CD14-positive monocyte (primary cell): ENCODE results near the gene SPSB2. TPM values are rescaled to one million over a fixed set of nuclear protein-coding genes. Genes with fewer than 3 reads are reported as not detected.

Experiments used
- DNase-seq, 3 donors: peaks; one replicate each; pipeline ENCODE4 v3.0.0-alpha.2; 2011 to 2022
- H2AFZ ChIP-seq: 2 replicates; pipeline ENCODE4 v1.6.0; 2012; ENCODE audit warnings: mild to moderate bottlenecking, low read depth, low read length, inconsistent platforms; ENCODE audit not compliant: insufficient read depth, poor library complexity, severe bottlenecking
- H3K27ac ChIP-seq, 2 donors: 1 replicate in 1 of 2; 2 replicates in 1 of 2; pipeline ENCODE4 v1.5.1; 2012 to 2013; ENCODE audit warnings: low read length in 2 of 2, control low read depth in 1 of 2, inconsistent platforms in 1 of 2, low read depth in 1 of 2, mild to moderate bottlenecking in 1 of 2
- H3K27me3 ChIP-seq, 2 donors: one replicate each; pipeline versions ENCODE4 v1.6.0 to v1.6.1; 2011 to 2013; ENCODE audit warnings: low read length in 2 of 2; ENCODE audit not compliant: control insufficient read depth in 2 of 2, insufficient read depth in 2 of 2
- H3K36me3 ChIP-seq, 2 donors: replicated peaks in 1 of 2; 1 replicate in 1 of 2; 2 replicates in 1 of 2; pipeline versions ENCODE4 v1.5.1 to v1.6.1; 2012 to 2013; ENCODE audit warnings: low read length in 2 of 2, control low read depth in 1 of 2, inconsistent platforms in 1 of 2, mild to moderate bottlenecking in 1 of 2; ENCODE audit not compliant: insufficient read depth in 2 of 2, control insufficient read depth in 1 of 2
- H3K4me1 ChIP-seq, 2 donors: 1 replicate in 1 of 2; 2 replicates in 1 of 2; pipeline versions ENCODE4 v1.5.1 to v1.6.1; 2012 to 2013; ENCODE audit warnings: low read length in 2 of 2, control low read depth in 1 of 2, inconsistent platforms in 1 of 2, mild to moderate bottlenecking in 1 of 2, moderate library complexity in 1 of 2; ENCODE audit not compliant: insufficient read depth in 2 of 2, control insufficient read depth in 1 of 2
- H3K4me2 ChIP-seq: replicated peaks from 2 replicates; pipeline ENCODE3; 2012; ENCODE audit warnings: low read length, moderate library complexity, mild to moderate bottlenecking; ENCODE audit not compliant: poor library complexity, severe bottlenecking; ENCODE audit errors: extremely low read depth
- H3K4me3 ChIP-seq, 3 experiments: fragments of 200-600 bp in 1 of 3; sonication (generic) in 1 of 3; replicated peaks in 1 of 3; 1 replicate in 2 of 3; 2 replicates in 1 of 3; pipeline ENCODE4 v1.5.1; 2011 to 2013; ENCODE audit warnings: low read length in 3 of 3, mild to moderate bottlenecking in 3 of 3, control low read depth in 2 of 3, low read depth in 2 of 3, inconsistent platforms in 1 of 3, moderate library complexity in 1 of 3
- H3K79me2 ChIP-seq: 2 replicates; pipeline ENCODE4 v1.6.0; 2012; ENCODE audit warnings: mild to moderate bottlenecking, control low read depth, inconsistent platforms, low read length, moderate library complexity; ENCODE audit not compliant: insufficient read depth
- H3K9ac ChIP-seq: 2 replicates; pipeline ENCODE4 v1.6.0; 2017; ENCODE audit warnings: low read length, mild to moderate bottlenecking; ENCODE audit not compliant: insufficient read depth, poor library complexity, severe bottlenecking
- H3K9me3 ChIP-seq, 2 donors: replicated peaks in 1 of 2; 1 replicate in 1 of 2; 2 replicates in 1 of 2; pipeline versions ENCODE4 v1.5.1 to v1.6.1; 2012 to 2013; ENCODE audit warnings: low read length in 2 of 2, control low read depth in 1 of 2; ENCODE audit not compliant: control insufficient read depth in 1 of 2, insufficient read depth in 1 of 2
- H4K20me1 ChIP-seq: 2 replicates; pipeline ENCODE4 v1.6.0; 2012; ENCODE audit warnings: mild to moderate bottlenecking, low read length, control low read depth, moderate library complexity; ENCODE audit not compliant: insufficient read depth
- H3K27ac Mint-ChIP-seq, 7 donors: one replicate each; pipeline ENCODE4 v1.8.0; 2020; ENCODE audit warnings: mild to moderate bottlenecking in 7 of 7, mixed read lengths in 7 of 7, moderate library complexity in 6 of 7, inconsistent platforms in 2 of 7
- H3K27me3 Mint-ChIP-seq, 3 donors: one replicate each; pipeline ENCODE4 v1.8.0; 2021 to 2022; ENCODE audit warnings: low read depth in 3 of 3, mild to moderate bottlenecking in 3 of 3, mixed read lengths in 3 of 3, moderate library complexity in 3 of 3, inconsistent platforms in 1 of 3
- H3K36me3 Mint-ChIP-seq, 2 donors: one replicate each; pipeline ENCODE4 v1.8.0; 2020; ENCODE audit warnings: mixed read lengths in 2 of 2, inconsistent platforms in 1 of 2, mild to moderate bottlenecking in 1 of 2
- H3K4me1 Mint-ChIP-seq: one replicate; pipeline ENCODE4 v1.8.0; 2020; ENCODE audit warnings: mild to moderate bottlenecking, mixed read lengths
- H3K4me3 Mint-ChIP-seq, 2 donors: one replicate each; pipeline ENCODE4 v1.8.0; 2020; ENCODE audit warnings: mild to moderate bottlenecking in 2 of 2, mixed read lengths in 2 of 2, moderate library complexity in 1 of 2
- H3K9me3 Mint-ChIP-seq, 7 donors: one replicate each; pipeline ENCODE4 v1.8.0; 2020 to 2022; ENCODE audit warnings: mixed read lengths in 7 of 7, mild to moderate bottlenecking in 6 of 7, moderate library complexity in 6 of 7, inconsistent platforms in 2 of 7
- WGBS: methylation state at CpG from one replicate; pipeline ENCODE4 v1.1.5; 2013; ENCODE audit warnings: missing lambda C conversion rate; ENCODE audit not compliant: insufficient coverage; 5-methylcytosine and 5-hydroxymethylcytosine counted together
- intact Hi-C, 2 donors: fragments of 100-400 bp; cut with micrococcal nuclease; formaldehyde crosslinking; loops; one replicate each; pipeline versions ENCODE4 v1.15.0 to v1.15.1; 2023
- polyA plus RNA-seq, 3 donors: library from polyadenylated mRNA; depleted of rRNA in 1 of 3; unstranded in 2 of 3; stranded (reverse) in 1 of 3; fragments of 300-500 nt in 2 of 3; fragments of >200 nt in 1 of 3; fragmentation: Illumina TruSeq in 2 of 3; gene quantifications; 1 replicate in 2 of 3; 2 replicates in 1 of 3; pipeline ENCODE4 v1.2.3, GENCODE V29; 2012 to 2021
- TF ChIP-seq, protein P1 (sequence below): fragments of 200-600 bp; IDR thresholded peaks from one replicate; pipeline ENCODE4 v1.8.0; 2022; ENCODE audit warnings: antibody characterized with exemption, mild to moderate bottlenecking

SPSB2 gene
- polyA plus RNA-seq, 3 donors = 4.7 to 6.9 (median 6.6) TPM

GRCh38 chr12:6905414-6906040 lies 32.4 kb upstream of the SPSB2 start:
- H3K9me3 Mint-ChIP-seq = no peaks in the 10 kb centered on the region
- Histone ChIP-seq H3K9me3 (no peaks in the 10 kb centered on the region), H4K20me1 (no peaks in the 10 kb centered on the region), H3K4me3 (peak overlapping the region in 2 of 3 experiments; percentile 77 to 89), H2AFZ (peak overlapping the region; percentile 91), H3K27me3 (no peaks in the 10 kb centered on the region), H3K27ac (peak overlapping the region in 1 of 2 donors; percentile 84), H3K9ac (no peak overlapping the region), H3K79me2 (no peaks in the 10 kb centered on the region), H3K4me1 (peaks cover 12 to 14% of the 10 kb centered on the region in 2 donors), H3K36me3 (peaks cover 0 to 9% of the 10 kb centered on the region in 2 donors), H3K4me2 (peak overlapping the region; percentile 94)
- no peak for DNase-seq
- H3K4me1 Mint-ChIP-seq = no peaks in the 10 kb centered on the region
- peaks cover 0 to 5% (median 0%) of the 10 kb centered on the region in 3 donors for H3K27me3 Mint-ChIP-seq
- intact Hi-C loops = loop anchor here (5.0 to 10.0 kb wide), 2 partner anchors 33 to 51 kb away; partner anchors contain the start of genes CDCA3 (in 1 of the 2), SPSB2 (in 1 of the 2) and USP5 (in 1 of the 2)
- no peak overlapping the region for H3K27ac Mint-ChIP-seq
- 90% methylated on average over 2 of the region's 5 CpGs for WGBS
- TF ChIP-seq, protein P1, sequence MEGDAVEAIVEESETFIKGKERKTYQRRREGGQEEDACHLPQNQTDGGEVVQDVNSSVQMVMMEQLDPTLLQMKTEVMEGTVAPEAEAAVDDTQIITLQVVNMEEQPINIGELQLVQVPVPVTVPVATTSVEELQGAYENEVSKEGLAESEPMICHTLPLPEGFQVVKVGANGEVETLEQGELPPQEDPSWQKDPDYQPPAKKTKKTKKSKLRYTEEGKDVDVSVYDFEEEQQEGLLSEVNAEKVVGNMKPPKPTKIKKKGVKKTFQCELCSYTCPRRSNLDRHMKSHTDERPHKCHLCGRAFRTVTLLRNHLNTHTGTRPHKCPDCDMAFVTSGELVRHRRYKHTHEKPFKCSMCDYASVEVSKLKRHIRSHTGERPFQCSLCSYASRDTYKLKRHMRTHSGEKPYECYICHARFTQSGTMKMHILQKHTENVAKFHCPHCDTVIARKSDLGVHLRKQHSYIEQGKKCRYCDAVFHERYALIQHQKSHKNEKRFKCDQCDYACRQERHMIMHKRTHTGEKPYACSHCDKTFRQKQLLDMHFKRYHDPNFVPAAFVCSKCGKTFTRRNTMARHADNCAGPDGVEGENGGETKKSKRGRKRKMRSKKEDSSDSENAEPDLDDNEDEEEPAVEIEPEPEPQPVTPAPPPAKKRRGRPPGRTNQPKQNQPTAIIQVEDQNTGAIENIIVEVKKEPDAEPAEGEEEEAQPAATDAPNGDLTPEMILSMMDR = no peak
- H3K36me3 Mint-ChIP-seq = peaks cover 3 to 5% of the 10 kb centered on the region in 2 donors
- no peak overlapping the region for H3K4me3 Mint-ChIP-seq

DNA sequence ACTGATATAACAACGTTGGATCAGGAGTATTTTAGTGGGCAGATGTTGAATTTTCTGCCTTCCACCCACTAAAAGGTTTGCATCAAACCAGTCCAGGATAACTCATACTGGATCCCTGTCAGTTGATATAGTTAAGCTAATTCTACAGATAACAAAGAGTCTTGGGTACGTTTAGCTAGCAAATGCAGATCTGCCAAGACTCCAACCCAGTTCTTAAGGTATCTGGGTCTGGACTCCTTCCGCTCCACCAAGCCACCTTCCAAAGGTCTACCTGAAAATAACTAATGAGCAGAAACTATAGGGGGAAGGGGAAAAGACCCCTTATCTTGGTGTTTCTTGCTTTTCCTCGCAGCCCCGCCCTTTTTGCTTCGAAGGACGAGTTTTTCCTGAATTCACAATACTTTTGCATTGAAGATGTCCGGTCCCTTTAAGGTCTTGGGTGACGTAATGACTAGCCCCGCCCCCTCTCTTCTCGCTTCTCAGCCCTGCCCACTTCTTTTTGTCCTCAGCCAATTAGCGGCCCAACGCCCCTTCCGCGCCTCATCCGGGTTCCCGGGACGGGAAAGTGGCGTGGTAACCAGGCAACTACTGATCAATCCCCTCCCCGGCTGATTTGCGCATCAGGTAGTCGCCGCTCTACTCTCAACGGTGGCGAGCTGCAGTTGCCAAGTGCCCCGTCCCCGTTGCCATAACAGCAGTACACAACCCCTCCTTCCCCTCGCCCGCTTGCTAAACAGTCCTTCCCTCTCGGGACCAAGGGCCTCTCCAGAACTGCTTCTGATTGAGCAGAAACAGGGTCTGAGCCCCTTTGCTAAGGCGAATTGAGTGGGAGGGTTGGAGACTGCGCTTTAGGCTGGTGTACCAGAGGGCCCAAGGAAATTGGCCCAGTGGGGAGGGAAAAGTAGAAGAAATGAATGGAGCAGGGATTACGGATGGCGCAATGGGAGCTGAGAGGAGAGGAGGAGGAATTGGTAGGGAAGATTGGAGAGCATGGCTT lies 31.5 kb upstream of the SPSB2 start, which contains the start of gene LRRC23:
TSS of gene LRRC23 (plus strand) at position 543 of the 997 bp plus-strand sequence. CDS start 812 bp downstream, outside the sequence.
- Mint-ChIP-seq H3K4me1 (peaks cover 9% of the 10 kb centered on the region), H3K36me3 (peaks cover 3 to 5% of the 10 kb centered on the region in 2 donors), H3K27me3 (no peaks in the 10 kb centered on the region), H3K27ac (peak within 1 kb of the TSS in 1 of 7 donors; percentile 73), H3K9me3 (no peaks in the 10 kb centered on the region), H3K4me3 (no peak within 1 kb of the TSS)
- Histone ChIP-seq H3K9ac (peak within 1 kb of the TSS; percentile 70), H3K36me3 (peaks cover 0 to 9% of the 10 kb centered on the region in 2 donors), H3K4me1 (peaks cover 20 to 23% of the 10 kb centered on the region in 2 donors), H3K4me2 (peak within 1 kb of the TSS; percentile 94), H3K27ac (peak within 1 kb of the TSS; percentile 41 to 84), H3K27me3 (no peaks in the 10 kb centered on the region), H3K9me3 (no peaks in the 10 kb centered on the region), H3K4me3 (peak within 1 kb of the TSS; percentile 77 to 89 (median 89)), H4K20me1 (no peaks in the 10 kb centered on the region), H3K79me2 (no peaks in the 10 kb centered on the region), H2AFZ (peak within 1 kb of the TSS; percentile 91)
- DNase-seq = peak; percentile 89 to 93 (median 92)
- intact Hi-C loops = loop anchor here (1.0 to 10.0 kb wide), 3 partner anchors 31 to 50 kb away; partner anchors contain the start of genes SPSB2 (in 2 of the 2), CDCA3 (in 1 of the 2) and USP5 (in 1 of the 2)
- TF ChIP-seq, protein P1 = no peak
- WGBS = 6% methylated on average over 26 of the region's 34 CpGs
